SW480 (cell line): ENCODE measurements around the gene SLC12A7.

Source experiments
- DNase-seq: peaks from one replicate; pipeline ENCODE4 v3.0.0-alpha.2; 2016; ENCODE audit warnings: low spot score

SLC12A7 gene

DNA sequence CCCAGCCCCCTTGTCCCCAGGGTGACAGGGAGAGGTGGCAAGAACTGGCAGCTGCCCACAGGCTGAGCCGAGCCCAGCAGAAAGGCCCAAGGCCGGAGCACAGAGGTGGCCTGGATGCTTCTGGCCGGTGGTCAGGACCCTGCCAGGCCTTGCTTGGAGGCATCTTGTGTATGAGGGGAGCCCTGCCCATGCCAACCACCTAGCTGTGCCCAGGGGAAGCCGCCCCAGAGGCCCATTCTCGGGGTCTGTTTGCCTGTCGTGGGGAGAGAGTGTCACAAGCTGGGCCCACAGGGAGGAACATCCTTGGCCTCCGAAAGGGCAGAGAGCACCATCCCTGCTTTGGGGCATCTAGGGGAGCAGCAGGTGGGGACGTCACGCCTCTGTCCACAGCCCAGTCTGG is 93.3 kb downstream of the SLC12A7 start:
- no peak for DNase-seq

DNA sequence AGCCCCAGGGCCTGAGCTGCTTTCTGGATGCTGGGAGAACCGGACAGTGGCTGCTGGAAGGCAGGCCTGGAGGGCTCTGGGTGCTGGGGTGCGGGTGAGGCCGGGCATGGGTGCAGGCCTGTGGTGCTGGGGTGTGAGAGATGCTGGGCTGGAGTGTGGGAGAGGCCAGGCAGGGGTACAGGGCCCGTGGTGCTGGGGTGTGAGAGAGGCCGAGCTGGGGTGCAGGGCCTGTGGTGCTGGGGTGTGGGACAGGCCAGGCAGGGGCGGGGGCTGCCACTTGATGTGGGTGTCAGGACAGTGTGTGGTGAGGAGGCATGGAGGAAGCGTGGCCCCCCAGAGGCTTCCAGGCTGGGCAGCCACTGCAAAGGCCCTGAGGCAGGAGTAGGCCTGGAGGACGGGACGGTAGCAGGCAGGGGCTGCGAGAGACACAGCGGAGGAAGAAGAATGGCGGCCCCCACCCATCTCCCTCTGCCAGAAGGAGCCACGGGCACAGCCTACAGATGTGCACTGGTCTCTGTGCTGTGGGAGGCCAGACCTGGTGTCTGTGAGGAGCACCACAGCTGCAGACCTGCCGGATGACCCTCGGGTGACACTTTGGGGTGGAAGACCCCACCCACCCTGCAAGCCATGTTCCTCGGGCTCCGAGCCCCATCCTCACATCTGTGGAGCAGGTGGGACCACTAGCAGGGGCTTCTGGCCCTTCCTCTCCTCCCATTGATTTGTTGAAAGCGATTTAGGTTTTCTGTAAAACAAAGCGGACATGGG is 94.0 kb downstream of the SLC12A7 start:
- DNase-seq, result no peak

DNA sequence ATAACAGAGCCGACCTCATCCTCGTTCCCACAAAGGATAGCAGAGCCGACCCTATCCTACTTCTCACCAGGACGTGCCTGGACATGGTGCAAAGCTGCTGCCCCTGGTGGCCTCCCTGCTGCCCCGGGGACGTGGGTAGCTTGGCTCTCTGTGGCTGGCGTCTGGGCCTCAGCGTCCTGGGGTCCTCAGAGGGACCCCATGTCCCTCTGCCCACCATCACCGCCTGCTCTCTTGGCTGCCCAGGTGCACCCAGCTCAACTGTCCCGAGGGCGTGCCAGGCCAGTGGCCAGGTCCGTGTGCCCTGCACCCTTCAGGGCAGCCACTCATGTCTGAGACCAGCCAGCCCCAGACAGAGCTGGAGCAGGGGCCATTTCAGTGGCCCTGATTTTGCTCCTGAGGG is 94.8 kb downstream of the SLC12A7 start:
- DNase-seq, result no peak

DNA sequence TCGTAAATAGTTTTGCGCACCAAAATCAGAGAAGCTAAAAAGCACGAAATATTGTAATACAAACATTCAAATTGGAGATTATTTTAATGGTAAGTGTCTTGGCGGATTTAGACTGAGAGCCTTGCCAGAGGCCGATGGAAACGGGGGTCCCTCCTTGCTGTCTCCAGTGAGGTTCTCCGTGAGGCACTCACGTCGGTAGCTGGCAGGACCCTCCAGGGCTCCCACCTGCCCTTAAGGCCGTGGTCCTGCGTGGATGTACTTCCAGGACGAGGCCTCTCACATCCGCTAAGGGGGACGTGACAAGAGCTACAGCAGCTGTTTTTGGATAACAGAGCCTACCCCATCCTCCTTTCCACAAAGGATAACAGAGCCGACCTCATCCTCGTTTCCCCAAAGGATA is 95.4 kb downstream of the SLC12A7 start:
- no peak for DNase-seq

DNA sequence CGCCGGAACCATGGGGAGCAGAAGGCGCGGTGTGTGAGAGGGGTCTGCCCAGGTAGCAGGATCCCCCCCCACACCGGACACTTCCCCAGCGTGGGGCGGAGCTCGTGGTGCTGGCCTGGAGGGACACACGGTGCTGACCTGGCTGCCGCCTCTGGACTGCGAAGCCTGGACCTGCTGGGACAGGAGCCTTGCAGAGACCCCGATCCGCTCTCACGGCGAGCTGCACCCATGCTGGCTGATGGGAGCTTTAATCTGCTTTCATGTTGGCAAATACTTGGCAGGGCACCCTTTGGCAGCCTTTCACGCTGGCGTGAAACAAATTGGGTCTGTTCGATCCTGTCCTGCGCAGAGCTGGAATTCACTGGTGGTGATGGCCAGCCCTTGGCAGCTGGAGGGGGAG is 95.8 kb downstream of the SLC12A7 start:
- no peak for DNase-seq

DNA sequence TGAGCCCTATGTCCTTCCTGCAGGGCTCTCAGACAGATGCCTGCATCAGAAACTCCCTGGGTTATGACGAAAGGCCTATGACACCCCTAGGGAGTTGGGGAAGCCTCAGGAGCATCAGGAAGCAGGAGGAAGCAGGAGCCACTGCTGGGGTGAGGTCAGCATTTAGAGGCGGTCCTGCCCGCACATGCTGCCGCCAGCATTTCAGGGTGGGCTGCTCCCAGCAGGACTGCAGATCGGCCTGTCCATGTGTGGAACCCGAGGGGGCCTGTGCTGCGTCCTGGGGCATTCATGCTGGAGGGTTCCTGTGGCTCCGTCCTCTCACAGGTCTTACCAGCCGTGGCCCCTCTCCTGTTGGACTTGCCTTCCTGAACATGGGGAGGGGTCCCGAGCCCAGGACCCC is 96.4 kb downstream of the SLC12A7 start:
- no peak for DNase-seq

DNA sequence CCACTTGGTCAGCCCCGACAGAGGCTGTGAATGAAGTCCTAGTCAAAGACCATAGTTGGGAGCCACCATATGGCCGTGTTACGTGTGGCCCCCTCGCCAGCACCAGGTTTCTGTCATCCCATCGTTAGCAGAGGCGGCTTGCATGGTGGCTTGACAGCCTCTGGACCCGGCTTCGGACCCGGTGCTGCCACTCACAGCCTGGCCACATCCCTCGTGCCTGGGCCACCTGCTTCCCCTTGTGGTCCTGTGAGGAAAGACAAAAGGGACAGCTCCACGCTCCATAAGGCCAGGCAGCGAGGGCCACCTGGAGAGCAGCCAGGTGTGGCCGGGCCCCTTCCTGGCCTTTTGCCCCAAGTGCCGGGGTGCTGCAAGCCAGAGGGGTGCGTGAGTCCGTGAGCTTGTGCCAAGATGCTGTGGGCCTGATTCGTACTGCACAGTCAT is 97.1 kb downstream of the SLC12A7 start:
- DNase-seq, result no peak

DNA sequence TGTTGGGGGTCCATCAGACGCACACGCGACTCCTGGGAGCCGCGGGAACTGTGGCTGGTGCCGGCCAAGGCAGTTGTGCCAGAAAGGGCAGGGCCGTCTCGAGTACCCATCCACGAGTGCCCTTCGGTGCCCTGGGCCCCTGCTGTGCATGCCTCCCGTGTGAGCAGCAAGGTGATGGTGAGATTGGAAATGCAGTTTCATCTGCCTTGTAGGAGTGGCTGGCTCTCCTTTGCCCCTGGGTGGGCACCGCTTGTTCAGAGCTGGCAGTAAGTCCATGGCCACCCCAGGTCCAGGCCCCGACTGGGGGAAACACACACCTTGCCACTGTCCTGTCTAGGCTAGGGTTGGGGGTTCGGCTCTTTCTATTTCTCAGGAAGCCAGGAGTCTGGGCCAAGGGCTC is 97.5 kb downstream of the SLC12A7 start:
- no peak for DNase-seq

DNA sequence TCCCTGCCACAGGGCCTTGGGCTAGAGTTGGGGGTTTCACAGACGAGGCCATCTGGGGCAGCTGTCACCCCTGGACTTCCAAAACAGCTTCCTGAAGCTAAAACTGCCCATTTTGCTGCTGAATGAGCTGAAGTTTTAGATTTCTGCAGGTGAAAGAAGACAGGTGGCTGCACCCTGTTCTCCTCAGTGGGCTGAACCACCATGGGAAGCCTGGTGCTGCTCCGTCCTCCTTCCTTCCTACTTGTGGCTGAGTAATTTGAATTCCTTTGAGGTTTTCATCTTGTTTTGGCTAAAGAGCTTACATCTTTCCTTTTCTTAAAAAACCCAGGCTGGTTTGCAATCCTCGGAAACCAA is 97.9 kb downstream of the SLC12A7 start:
- DNase-seq, result no peak

DNA sequence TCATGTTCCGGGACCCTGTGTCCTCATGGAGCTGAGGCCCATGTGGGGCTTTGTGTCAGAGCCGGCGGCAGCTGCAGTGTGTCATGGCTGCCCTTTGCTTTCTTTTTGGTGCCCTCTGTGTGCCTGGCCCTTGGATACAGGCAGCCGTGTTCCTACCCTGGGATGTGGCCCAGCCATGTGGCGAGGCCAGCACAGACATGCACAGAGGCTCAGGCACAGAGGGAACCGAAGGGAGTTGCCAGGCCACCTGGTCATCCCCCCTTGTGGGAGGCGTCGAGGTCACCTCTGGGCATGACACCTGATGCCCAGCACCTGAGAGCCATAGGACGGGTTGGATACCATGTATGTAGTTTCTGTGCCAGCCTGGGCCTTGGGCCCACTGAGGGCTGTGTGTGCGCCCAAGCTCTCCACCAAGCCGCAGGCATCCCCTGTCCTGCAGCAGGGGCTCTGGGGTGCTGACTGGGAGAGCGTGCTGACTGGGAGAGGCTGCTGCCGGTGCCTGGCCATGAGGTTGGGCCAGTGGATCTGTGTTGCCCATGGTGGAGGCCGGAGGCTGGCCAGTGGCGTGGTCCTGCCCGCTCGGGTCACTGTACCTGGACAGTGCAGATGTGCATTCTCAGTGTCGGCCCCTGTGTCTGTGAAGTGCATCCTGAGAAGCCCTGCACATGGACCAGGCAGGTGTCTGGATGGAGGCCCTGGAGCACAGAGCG is 98.5 kb downstream of the SLC12A7 start:
- no peak for DNase-seq

DNA sequence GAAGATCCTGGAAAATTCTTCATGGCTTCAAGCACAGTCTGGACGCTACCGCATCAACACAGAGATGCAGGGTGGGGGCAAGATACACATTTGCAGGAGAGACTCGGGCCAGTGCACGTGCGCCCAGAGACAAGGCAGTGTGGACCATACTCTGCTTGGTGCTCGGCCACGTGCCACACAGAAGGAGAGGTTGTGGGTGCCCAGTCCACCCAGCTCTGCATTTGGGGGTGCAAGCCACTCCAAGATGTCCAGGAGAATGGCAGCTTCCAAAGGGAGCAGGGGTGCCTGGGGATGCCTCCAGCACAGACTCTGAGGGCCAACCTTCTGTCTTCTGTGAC is 99.0 kb downstream of the SLC12A7 start:
- no peak for DNase-seq

DNA sequence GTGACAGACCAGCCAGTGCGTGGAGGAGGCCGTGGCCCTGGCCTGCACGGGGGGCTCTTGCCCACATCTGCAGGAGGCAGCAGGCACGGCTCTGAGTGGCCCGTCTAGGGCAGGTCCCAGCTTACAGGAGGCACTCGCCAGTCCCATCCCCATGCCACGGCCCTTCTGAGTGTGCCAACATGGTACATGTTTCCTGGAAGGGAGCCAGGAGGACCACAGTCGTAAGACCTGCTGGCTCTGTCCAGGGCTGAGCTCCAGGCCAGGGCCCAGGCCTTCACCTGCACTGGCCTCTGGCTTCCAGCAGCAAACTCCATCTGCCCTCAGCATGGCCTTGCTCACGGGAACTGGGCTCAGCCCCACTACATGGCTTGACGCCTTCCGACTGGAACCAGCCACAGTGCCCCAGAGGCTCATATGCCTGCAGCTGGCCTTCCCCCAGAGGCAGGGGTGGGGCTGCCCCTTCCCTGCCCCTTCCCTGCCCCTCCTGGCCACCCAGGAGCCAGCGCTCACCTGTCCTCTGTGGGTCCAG is 99.5 kb downstream of the SLC12A7 start:
- DNase-seq, result no peak

DNA sequence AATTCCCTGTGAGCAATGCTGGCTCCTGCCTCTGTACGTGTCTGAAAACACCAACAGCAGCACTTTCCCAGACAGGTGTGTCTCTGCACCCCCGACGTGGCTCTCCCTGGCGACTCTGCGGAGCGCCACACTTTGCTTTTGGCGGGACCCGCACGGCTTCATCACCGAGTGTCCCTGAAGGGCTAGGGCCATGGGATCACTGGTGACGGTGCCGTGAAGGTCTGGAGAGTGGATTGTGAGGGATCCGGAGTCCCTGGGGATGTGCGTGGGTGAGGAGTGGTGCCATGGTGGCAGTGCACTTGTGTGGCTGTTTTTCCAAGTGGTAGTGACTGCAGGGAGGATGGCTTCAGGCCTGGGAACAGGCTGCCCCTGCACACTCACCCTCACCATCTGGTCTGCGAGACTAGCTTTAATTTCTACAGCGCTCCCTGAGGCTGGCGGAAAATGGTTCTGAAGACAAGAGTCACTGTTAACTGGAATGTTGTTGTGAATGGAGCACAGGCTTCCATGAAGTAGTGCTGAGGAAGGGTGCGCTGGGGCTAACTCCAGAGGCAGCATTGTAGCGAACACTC is 100.0 kb downstream of the SLC12A7 start:
- no peak for DNase-seq

DNA sequence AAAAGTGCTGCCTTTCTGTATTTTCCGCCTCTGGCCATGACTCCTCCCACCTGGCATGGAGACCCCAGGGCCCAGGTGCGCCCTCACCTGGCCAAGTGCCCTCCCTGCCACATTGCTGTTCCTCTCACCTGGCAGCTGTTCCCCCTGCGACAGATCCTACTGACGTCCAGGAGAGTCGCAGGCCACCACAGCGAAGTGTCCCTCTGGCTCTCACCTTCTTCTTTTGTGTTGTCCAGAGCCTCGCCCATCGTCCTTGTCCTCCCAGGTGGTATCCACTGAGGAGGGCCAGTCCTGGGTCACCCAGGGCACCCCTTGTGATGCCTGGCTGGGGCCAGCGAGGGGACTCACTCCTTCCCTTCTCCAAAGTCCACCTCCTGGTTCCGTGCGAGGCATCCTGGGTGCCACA is 100.6 kb downstream of the SLC12A7 start:
- peak; percentile 67 for DNase-seq

DNA sequence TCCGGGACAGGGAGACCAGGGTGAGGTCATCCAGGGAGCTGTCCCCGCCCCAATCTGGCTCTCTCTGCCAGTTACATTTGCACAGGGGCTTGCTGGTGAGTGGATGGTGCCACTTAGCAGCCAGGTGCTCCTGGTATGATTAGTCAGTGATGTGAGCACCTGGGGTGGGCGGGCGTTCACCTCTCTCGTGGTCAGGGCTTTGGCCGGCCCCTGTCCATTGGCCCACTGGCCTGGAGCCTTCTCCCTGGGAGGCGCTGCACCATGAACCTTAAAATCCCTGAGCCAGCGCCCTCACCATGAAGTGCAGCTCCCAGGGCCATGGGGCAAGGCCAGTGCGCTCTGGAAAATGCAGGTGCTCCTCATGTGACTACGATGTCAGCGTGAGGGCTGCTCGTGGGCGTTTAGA is 101.2 kb downstream of the SLC12A7 start:
- DNase-seq, result peak; percentile 69

DNA sequence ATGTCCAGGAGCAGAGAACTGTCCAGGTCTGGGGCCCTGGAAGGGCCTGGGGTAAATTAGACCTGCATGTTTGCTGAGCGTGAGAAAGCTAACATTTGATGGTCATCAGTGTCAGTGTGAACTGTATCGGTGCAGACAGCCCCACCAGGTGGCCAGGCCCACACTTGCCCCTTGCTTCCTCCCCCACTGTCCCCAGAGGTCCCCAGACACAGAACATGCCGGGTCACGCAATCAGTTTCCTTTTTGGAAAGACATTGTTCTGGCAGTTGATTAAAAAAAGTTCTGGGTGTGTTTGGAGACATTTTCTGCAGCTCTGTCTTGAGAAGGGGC is 101.7 kb downstream of the SLC12A7 start:
- DNase-seq, result peak; percentile 75

DNA sequence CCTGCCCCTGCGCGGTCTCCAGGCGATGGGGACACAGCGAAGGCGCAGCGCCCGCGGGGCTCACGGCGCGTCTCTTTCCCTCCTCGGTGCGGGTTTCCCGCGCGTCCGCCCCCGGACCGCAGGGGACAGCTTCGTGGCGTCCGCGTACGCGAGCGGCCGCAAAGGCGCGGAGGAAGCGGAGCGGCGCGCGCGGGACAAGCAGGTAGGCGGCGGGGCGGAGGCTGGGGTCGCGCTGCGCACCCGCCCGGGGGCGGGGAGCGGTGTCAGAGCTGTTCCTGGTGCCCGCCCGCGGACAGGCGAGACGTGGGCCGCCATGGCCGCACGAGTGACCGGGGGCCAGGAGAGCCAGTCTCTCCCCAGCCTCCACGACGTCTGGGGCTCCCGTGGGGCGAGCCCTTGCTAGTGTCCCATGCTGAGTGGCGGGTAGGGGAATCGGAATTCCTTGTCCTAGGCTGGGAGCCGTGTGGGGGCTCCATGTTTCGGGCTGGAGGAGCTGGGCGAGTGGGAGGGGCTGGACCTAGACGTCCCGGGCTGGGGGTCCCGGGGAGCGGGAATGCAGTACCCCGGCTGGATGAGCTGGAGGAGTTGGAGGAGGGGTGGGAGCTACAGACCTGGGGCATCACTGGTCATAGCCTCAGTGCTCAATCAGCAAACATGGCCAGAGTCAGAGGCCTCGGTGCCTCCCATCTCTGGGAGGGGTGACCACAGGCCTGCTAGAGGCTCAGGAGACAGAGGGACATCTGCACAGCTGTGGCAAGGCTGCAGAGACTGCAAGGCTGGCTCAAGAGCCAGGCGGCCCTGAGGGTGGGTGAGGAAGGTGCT is 102.3 kb downstream of the SLC12A7 start:
- DNase-seq, result no peak

DNA sequence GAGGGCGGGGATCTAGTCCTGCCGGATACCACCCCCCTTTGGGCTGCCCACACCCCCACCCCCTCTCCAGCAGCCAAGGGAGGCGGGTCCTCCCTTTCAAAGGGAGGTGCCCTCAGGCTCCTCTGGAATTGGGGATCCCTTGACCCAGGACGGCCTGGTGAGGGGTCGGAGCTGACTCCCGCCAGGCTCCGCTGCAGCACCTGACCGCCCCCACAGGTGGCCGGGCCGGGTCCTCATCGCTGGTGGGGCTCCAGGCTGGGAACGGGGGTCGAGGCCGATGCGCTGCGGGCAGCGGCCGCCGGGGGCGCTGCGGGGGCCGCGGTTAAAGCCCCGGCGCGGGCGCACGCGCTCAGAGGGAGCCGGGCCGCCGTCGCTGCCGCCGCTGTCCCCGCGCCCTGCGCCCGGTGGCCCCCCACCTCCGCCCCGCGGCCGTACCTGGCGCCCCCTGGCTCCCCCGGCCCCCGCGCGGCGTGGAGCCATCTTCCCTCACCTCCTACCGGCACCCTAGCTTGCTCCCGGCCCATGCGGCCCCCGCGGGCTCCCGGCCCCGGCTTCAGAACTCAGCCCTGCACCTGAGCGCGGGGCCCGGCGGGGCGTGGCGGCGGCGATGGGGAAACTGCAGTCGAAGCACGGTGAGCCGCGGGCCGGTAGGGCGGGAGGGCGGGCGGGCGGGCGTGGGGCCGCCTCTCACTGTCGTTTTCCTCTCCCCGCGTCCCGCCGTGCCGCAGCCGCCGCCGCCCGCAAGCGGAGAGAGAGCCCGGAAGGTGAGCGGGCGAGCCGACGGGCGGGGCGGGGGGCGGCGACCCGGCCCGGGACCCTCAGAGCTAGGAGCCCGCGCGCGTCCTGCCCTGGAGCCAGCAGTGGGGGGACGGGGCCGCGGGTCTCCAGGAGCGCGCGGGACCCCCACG is 103.2 kb downstream of the SLC12A7 start, which contains the start of gene NKD2:
Gene NKD2, plus strand, starts transcription at position 352 of the 908 bp plus-strand sequence. Its CDS starts 256 bp downstream, at position 608.
- DNase-seq, result peak; percentile 36

DNA sequence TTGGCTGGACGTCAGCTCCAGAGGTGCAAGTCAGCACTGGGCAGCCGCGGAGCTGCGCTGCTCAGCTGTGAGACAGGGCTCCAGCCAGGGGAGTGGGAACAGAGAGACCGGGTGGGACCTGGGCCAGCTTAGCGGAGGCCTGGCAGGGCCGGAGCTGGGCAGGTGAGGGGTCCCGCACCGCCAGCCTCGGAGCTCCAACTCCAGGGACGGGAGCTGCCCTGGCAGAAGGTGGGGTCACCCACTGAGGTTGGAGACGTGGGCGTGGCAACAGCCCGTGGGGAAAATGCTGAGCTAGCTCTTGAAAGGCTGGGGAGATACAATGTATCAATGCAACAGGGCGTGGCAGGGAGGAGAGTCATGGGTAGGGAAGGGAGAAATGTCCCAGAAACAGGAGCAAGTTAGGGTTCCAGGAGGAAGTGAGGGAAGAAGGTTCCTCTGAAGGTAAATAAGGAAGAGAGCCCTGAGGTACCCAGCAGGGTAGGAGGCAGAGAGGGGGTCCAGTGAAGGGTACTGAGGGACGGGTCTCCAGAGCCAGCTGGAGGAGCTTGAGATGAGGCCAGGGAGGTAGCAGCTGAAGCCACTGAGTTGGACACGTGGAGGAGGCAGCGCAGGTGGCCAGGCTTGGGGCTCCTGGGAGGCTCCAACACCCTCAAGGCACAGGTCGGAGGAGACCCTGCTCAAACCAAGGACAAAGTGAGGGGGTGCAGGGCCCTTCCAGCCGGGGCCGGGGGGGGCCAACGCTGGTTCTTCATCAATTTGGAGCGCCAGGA is 104.0 kb downstream of the SLC12A7 start:
- DNase-seq, result peak; percentile 71

DNA sequence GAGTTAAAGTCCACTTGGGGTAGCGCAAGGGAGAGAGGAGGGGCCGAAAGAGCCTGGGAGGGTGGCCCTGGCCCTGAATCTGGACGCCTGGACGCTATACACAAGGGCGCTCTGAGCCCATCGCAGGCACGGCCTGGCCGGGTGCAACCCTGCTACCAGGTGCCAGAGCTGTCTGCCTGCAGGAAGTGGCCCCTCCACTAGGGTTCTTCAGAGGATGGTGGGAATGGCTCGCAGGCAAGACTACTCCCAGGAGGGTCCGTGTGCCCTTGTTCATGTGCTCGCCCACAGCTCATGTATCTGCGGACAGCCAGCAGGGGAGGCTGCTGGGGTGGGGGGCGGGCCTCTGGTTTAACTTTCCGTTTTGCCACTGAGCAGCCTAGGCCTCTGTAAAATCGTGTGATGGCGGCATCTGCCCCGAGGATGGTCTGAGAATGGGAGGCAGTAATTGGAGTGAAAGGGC is 104.6 kb downstream of the SLC12A7 start:
- no peak for DNase-seq
